Nucleus accumbens (tissue), 56 donors: Measurements from ENCODE around the gene CLPTM1.
A peak's percentile ranks its signal among the peaks of the same experiment; 100 is the strongest.

Source experiments
- DNase-seq, 56 donors: peaks; one replicate each; lab custom pipeline; 2025; lab: John Stamatoyannopoulos, UW

Gene CLPTM1

DNA sequence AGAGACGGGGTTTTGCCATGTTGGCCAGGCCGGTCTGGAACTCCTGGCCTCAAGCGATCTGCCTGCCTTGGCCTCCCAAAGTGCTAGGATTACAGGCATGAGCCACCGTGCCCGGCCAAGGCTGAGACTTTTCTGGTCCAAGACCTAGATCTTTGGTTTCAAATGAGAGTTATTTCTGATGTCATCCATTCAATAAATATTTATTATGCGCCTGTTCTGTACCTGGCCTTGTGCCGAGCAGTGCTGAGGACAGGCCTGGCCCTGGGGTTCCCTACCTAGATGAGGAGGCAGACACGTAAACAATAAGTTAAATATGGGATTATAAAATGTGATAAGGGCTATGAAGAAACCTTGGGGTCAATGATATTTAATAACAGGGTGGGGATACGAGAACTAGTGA lies 50.6 kb downstream of the CLPTM1 start:
- no peak for DNase-seq

DNA sequence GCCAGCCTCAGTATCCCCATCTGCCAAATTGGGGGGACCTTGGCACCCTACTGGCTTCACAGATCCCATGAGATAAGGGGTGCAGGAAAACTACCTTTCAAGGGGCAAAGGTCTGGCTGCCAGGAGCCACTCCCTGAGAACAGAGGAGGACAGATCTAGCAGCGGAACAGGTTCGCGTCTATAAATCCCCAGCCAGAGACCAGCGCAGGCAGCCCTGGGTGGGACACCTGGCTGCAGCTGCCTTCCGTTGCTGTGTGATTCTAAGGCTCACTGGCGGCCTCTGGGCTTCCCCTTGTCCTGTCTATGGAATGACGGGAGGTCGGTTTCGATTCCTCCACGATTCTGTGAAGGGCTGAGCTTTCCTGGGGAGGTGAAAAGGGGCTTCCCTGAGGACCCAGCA lies 53.4 kb downstream of the CLPTM1 start:
- no peak for DNase-seq

GRCh38 chr19:45009625-45010255 lies 54.6 kb downstream of the CLPTM1 start:
- no peak for DNase-seq

DNA sequence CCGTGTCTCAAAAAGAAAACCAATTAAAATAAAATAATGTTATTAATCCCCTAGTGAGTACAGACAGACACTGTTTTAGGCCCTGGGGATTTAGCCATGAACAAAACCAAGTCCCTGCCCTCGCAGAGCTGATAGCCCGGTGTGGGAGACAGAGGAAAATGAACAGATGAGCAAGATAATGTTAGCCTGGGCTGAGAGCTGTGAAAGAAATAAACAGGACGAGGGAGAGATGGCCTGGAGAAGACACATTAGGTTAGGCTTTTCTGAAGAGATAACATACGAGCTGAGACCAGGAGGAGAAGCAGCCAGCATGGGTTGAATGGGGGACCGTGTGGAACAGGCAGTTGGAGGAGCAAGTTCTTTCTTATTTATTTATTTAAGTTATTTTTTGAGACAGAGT lies 55.1 kb downstream of the CLPTM1 start:
- no peak for DNase-seq

DNA sequence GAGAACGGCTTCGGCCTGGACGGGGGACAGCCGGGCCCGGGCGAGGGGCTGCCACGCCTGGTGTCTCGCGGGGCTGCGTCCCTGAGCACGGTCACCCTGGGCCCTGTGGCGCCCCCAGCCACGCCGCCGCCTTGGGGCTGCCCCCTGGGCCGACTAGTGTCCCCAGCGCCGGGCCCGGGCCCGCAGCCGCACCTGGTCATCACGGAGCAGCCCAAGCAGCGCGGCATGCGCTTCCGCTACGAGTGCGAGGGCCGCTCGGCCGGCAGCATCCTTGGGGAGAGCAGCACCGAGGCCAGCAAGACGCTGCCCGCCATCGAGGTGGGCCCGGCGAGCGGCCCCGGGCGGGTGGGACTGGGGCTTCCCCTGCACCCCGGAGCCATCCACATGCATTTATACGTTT lies 56.8 kb downstream of the CLPTM1 start:
- DNase-seq: no peak

DNA sequence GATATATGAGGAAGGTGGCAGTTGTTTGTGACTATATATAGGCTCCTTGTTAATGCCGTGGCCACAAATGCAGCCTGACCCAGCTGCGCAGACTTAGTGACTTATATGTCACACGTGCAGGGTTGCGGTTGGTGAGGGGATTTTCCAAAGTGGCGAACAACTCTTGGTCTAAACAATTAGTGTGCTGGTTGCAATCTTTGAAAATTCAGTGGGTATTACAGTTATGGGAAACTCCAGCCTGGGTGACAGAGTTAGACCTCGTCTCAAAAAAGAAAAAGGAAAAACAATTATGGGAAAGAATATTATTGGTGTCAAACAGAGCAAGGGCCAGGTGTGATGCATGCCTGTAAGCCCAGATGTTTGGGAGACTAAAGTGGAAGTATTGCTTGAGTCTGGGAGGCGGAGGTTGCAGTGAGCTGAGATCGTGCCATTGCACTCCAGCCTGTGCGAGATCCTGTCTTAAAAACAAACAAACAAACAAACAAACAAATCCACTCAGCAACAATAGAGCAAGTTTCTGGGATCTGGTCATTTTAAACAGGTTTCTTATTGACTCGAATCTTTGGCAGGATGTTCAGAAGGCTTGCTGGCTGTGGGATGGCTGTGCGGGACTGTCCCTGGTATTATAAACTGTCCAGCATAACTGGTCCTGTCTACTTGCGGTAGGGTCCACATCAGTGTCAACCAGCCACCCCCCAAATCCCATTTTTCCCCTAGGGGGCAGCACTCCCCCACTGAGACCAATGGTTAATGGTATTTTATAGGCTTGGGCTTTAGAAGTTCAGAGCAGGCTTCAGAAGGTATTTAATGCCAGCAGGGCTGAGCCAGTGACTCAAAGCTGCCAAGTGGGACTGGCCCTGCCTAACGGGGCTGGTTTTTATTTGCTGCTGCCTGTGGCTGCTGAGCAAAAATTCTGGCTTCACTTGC lies 61.5 kb downstream of the CLPTM1 start:
- DNase-seq: peak in 50 of 56 donors; percentile 10 to 84 (median 54)

- DNase-seq: no peak
These were observed 64.0 kb downstream of the CLPTM1 start for GRCh38 chr19:45019187-45019586.

GRCh38 chr19:45020071-45020470 lies 64.9 kb downstream of the CLPTM1 start:
- DNase-seq: no peak

- DNase-seq: no peak
These were observed 66.8 kb downstream of the CLPTM1 start for GRCh38 chr19:45021971-45022370.

- DNase-seq: no peak
These were observed 67.9 kb downstream of the CLPTM1 start for GRCh38 chr19:45023048-45023447.

DNA sequence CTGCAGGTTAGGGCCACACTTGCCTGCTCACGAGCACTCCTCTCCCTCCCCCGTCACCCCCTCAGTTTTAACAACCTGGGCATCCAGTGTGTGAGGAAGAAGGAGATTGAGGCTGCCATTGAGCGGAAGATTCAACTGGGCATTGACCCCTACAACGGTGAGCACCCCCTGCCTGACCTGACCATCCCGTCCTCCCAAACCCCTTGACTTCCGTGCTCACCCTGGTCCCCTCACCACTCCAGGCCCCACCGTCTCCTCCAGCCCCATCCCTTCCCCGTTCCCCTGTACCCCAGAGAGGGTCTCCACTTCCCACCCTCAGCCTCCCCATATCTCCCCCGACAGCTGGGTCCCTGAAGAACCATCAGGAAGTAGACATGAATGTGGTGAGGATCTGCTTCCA lies 70.1 kb downstream of the CLPTM1 start:
- DNase-seq: no peak

GRCh38 chr19:45027371-45027770 lies 72.2 kb downstream of the CLPTM1 start:
- no peak for DNase-seq

DNA sequence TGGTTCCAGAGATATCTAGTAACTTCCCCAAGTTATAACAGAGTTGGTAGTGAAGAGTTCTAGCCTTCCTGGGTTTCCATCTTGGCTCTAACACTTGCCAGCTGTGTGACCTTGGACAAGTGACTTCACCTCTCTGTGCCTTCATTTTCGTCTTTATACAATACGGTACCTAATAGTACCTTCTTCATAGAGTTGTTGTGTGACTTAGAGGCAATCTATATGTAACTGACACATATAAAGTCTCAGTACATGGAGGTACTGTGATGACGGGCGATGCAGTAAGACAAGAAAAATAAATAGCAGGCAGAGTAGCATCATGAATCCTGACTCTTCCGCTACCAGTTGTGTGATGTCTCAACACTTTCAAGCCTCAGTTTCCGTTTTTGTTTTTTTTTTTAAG lies 75.6 kb downstream of the CLPTM1 start:
- no peak for DNase-seq

DNA sequence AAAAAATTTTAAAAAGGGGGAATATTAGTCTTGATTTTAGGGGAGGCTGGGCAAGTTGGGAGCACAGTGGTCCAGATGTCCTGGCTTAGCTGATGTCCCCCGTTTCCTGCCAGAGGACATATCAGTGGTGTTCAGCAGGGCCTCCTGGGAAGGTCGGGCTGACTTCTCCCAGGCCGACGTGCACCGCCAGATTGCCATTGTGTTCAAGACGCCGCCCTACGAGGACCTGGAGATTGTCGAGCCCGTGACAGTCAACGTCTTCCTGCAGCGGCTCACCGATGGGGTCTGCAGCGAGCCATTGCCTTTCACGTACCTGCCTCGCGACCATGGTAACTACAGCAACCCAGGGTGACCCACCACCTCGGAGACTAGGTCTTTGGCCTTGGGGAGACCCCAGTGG lies 77.2 kb downstream of the CLPTM1 start:
- no peak for DNase-seq

GRCh38 chr19:45035755-45036154 lies 80.6 kb downstream of the CLPTM1 start:
- DNase-seq: no peak

DNA sequence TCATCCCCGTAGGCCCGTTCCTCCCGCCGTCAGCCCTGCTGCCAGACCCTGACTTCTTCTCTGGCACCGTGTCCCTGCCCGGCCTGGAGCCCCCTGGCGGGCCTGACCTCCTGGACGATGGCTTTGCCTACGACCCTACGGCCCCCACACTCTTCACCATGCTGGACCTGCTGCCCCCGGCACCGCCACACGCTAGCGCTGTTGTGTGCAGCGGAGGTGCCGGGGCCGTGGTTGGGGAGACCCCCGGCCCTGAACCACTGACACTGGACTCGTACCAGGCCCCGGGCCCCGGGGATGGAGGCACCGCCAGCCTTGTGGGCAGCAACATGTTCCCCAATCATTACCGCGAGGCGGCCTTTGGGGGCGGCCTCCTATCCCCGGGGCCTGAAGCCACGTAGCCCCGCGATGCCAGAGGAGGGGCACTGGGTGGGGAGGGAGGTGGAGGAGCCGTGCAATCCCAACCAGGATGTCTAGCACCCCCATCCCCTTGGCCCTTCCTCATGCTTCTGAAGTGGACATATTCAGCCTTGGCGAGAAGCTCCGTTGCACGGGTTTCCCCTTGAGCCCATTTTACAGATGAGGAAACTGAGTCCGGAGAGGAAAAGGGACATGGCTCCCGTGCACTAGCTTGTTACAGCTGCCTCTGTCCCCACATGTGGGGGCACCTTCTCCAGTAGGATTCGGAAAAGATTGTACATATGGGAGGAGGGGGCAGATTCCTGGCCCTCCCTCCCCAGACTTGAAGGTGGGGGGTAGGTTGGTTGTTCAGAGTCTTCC lies 82.4 kb downstream of the CLPTM1 start:
- no peak for DNase-seq

DNA sequence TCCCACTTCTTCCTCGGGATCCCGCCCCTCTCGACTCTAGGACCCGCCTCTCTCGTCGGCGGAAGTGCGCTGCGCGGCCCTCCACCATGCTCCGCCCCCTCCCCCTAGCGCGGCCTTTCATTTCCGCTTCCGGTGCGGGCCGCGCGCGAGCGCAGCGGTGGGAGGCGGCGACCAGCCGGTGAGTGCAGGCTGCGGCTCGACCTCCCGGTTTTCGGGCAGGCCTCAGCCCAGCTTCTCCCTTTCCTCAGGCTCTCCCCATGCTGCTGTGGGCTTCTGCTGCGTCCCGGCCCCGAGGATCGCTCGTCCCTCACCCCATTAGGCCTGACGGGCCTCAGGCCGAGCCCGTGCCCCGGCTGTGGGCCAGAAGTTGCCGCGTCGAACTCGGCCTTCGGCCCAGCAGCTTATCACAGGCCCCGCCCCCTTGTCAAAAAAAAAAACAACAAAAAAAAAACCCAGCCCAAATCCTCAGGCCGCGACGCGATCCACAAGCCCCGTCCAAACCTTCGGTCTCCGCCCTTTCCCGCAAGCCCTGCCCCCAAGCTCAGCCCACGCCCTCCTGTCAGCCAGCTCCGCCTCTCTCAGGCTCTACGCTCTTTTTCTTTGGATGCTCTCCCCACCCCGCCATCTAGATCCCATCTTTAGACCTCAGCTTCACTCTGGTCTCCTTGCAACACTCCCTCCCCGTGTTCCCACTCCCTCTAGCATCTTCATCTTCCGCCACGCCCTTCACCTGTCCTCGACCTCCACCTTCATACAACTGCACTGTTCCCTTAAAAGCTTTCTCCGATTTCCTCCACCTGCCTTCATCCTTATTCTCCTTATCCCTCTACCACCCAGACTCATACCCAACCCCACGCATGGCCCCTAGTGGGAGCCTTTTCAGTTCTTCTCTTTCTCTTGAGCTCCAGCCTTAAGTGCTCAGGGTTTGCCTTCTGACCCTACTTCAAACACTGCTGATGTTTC lies 84.0 kb downstream of the CLPTM1 start, which contains the start of gene CLASRP:
Gene CLASRP (plus strand): TSS at position 115 of the 963 bp plus-strand sequence. CDS start 1,168 bp downstream, outside the sequence.
- DNase-seq: peak in 54 of 56 donors; percentile 54 to 92 (median 83)

DNA sequence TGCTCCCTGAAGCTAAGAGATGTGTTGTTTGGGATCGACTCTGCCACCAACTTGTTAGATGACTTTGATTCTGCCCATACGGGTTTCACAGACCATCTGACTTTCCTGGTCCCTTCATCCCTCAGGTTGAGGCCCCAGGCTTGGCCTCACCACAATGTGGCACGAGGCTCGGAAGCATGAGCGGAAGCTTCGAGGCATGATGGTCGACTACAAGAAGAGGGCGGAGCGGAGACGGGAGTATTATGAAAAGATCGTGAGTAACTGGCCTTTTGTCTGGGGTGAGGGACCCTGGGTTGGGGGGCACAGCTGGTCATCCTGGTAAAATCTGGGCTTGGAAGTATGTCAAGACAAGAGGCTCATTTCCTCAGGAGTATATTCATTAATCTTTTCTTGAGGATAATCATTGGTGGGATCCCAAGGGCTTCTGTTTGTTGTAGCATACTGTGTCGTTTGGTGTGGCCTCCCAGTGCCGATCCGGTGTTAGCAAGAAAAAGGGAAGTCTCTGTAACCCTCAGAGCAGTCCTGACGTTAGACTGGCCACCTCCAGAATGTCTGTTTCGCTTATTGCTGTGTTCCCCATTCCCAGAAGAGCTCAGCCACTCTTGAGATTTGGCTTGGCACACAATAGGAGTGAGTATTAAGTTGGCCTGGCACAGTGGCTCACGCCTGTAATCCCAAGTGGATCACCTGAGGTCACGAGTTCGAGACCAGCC lies 85.0 kb downstream of the CLPTM1 start:
- peak in 1 of 56 donors; percentile 17 for DNase-seq

GRCh38 chr19:45041125-45041524 lies 85.9 kb downstream of the CLPTM1 start:
- DNase-seq: no peak
